ENCODE measurements around the gene HSBP1.

GRCh38 chr16:83852774-83853173 lies 45.0 kb downstream of the HSBP1 start:
- TF ChIP-seq, protein P1, sequence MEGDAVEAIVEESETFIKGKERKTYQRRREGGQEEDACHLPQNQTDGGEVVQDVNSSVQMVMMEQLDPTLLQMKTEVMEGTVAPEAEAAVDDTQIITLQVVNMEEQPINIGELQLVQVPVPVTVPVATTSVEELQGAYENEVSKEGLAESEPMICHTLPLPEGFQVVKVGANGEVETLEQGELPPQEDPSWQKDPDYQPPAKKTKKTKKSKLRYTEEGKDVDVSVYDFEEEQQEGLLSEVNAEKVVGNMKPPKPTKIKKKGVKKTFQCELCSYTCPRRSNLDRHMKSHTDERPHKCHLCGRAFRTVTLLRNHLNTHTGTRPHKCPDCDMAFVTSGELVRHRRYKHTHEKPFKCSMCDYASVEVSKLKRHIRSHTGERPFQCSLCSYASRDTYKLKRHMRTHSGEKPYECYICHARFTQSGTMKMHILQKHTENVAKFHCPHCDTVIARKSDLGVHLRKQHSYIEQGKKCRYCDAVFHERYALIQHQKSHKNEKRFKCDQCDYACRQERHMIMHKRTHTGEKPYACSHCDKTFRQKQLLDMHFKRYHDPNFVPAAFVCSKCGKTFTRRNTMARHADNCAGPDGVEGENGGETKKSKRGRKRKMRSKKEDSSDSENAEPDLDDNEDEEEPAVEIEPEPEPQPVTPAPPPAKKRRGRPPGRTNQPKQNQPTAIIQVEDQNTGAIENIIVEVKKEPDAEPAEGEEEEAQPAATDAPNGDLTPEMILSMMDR (IDR thresholded peaks at IDR 0.05; ENCODE audit: poor library complexity): no peak
- no peak for TF ChIP-seq EZH2 (IDR thresholded peaks at IDR 0.05; ENCODE audit: borderline replicate concordance)
- no peak for TF ChIP-seq EZH2phosphoT487 (IDR thresholded peaks at IDR 0.05; ENCODE audit: low read depth, severe bottlenecking, unreplicated experiment)
